ENCODE data around the gene ST6GALNAC6.
"Not testable (repeated sequence)": the region's sequence is repeated elsewhere in the genome, so short reads cannot be mapped to it uniquely, and the experiment has no call there.

Gene ST6GALNAC6

DNA sequence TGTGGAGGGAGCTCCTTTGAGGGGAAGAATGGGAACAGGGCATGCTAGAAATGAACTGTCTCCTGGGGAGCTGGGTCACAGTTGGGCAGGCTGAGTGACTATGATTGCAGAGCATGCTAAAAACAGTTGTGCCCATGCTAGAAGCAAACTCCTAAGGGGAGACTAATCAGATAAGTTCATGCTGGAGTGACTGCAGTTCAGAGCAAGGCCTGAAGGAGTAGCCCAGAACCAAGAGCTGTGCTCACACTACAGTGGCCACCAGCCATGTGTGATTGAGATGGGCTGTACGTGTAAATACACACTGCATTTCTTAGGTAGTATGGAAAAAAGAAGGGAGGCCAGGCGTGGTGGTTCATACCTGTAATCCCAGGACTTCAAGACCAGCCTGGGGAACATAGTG, 11.6 kb downstream of the ST6GALNAC6 start:
- DNase-seq: no peak

DNA sequence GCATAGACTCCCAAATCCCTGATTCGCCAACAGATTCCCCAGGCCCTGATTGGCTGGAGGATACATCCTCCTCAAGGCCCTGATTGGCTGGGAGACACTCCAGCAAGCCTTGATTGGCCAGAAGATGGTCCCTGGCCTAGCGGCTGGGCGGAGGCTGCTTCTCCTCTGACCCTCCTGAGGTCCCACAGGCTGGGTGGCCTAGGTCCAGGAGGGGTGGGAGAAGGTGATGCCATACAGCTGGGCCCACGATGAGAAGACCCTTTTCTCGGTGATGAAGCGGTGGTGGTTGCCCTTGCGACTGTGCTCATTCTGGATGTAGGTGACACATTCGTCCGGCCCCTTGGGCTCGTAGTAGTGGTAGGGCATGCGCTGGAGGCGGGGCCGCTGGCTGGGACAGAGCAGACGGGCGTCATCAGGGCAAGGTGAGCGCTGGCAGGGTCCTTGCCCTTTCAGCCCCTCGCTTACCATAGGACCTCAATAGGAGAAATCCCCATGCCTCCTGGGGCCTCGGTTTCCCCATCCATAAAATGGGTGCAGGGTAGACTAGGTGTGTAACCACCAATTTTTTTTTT, 12.9 kb downstream of the ST6GALNAC6 start:
- no peak for DNase-seq

DNA sequence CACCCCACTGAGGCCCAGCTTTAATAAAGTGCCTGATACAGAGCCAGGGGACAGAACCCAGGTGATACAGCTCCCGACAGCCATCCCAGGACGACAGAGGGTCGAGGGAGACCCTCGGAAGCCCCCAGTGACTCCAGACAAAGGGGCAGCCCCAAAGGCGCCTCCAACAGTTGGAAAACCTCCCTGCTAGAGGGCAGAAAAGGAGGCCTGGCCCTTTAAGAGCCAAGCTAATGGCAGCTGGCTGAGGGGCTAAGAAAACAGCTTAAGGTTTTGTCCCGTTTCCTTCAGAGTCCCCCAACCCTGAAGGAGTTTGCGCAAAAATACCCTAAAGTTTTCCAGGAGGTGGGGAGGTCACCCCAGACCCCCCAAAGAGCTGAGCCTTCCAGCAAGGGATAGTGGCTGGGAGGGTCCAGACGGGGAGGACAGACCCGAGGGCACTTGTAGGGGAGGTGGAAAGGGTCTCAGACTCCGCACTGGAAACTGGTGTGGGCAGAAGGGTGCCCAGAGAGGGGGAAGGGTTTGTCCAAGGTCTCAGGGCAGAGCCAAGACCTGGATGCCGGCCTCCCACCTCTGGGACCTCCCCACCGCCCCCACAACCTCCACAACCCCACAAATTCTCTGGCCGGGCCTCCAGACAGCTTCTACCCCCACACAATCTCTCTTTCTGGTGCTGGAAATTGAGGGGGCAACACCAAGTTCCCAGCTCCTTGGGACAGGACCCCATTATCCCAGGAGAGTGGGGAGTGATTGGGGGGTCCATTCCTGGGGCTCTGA, 13.7 kb downstream of the ST6GALNAC6 start:
- DNase-seq: no peak

DNA sequence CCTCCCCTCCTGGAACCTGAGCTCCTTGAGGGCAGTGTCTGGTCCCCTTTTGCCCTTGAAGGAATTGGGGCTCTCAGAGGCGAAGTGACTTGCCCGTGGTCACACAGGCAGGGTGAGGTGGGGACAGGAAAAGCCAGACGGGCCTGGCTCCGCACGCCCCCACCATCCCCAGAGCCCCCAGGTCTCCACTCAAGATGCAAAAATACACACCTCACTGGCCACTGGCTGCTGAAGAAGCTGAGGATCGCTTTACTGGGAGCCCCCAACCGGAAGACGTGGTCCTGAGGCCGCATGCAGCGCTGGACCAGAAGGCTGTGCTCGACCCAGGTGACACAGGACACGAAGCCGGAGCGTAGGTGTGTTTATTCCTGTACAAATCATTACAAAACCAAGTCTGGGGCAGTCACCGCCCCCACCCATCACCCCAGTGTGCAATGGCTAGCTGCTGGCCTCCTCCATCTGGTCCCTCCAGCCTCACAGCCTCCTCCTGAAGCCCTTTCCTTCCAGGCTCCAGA, 14.4 kb downstream of the ST6GALNAC6 start:
- no peak for DNase-seq

DNA sequence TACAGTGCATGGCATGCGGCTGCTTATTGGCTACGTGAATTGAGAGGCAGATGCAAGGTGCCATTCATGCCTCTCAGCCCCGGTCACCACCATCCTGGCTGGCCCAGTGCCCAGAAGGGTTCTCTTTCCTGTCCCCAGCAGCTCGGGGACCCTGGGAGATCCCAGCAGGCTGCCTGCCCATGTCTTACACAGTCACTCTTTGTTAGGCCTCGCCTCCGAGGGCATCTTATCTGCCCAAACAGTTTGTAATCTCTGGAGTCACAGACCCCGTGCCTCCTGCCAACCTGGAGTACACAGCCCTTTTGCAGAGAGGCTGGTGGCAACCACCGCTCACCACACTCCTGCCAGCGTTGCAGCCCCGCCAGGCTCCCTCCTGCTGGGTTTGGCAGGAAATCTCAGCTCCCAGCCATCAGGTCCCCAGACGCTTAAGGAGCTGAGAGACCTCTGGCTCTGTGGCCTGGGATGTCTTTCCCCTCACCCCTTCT, 14.9 kb downstream of the ST6GALNAC6 start:
- no peak for DNase-seq

DNA sequence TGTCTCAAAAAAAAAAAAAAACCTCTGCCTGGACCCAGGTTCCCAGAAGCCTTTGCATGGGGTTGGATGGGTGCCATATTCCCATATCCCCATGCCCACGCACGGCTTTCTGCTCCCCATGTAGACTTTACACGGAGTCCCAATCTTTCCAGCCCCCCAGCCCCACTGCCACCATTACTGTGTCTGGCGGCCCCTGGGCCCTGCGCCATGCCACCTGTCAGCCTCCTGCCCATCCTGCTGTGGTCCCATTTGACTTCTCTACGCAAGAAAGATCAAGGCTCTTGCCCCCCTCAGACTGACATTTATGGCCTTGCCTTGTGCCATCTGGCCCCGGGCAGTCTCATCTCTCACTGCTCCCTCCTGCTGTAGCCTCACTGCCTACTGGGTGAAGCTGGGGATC, 15.4 kb downstream of the ST6GALNAC6 start:
- no peak for DNase-seq

DNA sequence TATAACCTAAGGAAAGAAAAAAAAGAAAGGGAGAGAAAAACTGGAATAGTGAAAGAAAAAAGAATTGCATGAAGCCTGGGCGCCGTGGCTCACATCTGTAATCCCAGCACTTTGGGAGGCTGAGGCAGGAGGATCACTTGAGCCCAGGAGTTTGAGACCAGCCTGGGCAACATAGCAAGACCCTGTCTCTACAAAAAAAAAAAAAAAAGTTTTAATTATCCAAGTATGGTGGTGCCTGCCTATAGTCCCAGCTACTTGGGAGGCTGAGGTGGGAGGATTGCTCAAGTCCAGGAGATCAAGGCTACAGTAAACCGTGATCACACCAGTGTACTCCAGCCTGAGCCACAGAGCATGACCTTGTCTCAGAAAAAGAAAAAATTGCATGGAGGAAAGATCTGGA, 17.7 kb downstream of the ST6GALNAC6 start:
- DNase-seq: not testable (repeated sequence)

DNA sequence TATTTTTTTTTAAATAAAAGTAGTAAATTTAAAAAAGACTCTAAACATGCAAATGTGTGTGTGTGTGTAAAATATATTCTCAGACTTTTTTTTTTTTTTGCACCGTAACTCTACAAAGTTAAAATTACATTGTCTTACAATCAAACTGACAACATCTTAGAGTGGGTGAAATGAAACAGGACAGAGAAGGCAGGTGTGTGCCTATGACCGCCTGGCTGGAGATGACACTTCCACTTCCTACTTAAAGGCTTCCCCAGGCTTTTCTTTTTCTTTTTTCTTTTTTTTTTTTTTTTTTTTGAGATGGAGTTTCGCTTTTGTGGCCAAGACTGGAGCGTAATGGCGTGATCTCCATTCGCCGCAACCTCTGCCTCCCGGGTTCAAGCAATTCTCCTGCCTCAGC, 19.3 kb downstream of the ST6GALNAC6 start:
- DNase-seq: no peak

DNA sequence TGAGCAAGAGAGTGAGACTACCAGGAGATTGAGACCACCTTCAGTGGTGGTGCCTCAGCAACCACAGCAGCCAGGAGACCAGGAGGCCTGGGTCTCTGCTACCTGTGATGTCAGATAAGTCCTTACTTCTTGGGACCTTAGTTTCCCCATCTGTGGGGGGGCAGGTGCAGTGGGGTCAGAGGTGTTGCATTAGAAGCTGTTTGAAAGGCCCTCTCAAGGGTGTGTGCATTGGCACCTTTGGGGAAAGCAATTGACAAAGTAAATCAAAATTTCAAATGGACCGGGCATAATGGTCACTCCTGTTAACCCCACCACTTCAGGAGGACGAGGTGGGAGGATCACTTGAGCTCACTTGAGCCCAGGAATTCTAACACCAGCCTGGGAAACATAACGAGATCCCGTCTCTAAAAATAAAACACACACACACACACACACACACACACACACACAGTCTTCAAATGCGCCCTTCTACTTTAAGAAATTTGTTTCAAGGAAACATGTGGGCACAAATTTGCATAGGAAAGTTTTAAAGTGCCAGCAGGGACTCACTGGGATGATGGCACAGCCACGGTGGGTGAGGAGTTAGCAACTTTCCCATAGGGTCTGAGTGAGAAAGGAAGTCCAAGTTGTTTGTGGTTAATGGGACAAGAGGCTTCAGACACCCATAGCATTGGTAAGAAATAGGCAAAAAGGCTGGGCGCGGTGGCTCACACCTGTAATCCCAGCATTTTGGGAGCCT, 20.6 kb downstream of the ST6GALNAC6 start:
- DNase-seq: no peak

DNA sequence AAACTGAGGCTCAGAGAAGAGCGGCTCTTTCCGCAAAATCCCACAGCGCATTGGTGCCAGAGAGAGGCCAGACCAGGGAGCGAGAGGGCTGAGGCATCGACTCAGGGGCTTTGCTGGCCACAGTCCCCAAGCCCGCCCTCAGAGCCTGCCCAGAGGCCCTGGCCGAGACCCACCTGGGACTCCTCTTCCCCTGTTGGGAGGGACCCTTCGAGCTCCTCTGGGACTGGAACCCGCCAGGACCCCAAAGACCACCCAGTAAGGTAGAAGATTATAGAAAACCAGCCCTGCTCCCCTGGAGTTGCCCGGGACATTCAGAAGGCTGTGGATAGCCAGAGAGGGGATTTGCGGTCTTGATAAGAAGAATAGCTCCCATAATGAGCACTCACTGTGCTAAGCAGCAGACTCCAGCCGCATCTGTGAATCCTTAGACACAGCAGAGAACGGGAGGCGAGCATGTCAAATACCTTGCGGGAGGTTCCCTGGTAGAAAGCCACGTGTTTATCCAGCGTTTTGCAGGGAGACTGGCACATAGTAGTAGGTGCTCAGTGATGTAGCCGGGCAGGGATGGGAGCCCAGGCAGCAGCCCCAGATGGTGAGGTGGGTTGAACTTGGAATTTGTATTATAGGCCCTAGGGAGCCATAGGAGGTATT, 21.3 kb downstream of the ST6GALNAC6 start:
- DNase-seq: no peak

DNA sequence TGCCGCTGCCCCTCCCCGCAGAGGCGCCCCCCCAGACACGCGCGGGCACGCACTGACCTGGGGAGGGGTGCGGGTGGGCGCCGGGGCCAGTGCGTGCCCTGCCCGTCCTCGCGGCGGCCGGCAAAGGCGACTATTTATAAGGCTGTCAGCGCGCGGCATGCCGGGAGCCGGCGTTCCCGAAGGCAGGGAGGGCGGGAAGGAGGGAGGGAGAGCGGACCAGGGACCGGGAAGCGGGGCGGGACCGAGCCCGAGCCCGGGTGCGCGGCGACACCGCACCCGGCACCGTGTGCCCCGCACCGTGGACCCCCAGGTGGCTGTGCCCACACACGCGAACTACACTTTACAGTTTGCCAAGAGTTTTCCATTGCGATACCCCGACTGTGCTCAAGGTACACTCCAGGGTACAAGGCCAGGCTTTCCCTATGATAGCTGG, 21.8 kb downstream of the ST6GALNAC6 start, which contains the start of gene AK1:
AK1 (minus strand) TSS at position 110 of the 433 bp plus-strand sequence. CDS start 3,058 bp downstream, outside the sequence.
- DNase-seq: no peak

DNA sequence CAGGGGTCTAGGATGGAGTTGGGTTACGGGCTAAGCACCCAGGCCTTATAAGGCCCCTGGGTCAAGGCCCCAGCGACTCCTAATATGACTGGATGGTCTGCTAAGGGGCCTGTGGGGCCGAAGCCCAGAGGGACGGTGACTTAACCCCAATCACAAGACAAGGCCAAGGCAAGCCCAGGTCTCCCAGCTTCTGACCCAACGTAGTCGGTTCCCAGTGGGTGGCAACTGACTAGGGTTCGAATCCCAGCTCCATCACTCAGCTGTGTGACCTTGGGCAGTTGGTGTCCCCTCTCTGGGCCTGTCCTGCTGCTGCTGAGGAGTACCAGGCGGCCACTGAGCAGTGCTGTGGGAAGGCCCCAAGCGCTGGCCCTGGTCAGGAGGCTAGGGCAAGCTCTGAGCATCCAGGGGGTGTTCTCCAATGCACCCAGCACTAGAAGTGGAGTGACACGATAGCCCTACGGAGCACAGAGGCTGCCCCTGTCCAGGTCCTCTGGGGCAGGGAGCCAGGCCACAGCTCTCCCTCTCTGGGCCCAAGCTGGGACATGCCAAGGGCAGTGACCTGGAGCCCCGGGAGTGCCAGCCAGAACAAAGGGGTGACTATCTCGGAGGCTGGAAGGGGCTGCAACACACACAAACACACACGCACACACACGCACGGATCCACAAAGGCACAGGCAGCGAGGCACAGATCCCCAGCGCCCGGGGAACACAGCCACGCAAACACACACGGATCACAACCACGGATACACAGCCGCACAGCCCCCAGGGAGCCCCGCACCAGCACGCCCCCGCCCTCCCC, 22.4 kb downstream of the ST6GALNAC6 start:
- DNase-seq: no peak

DNA sequence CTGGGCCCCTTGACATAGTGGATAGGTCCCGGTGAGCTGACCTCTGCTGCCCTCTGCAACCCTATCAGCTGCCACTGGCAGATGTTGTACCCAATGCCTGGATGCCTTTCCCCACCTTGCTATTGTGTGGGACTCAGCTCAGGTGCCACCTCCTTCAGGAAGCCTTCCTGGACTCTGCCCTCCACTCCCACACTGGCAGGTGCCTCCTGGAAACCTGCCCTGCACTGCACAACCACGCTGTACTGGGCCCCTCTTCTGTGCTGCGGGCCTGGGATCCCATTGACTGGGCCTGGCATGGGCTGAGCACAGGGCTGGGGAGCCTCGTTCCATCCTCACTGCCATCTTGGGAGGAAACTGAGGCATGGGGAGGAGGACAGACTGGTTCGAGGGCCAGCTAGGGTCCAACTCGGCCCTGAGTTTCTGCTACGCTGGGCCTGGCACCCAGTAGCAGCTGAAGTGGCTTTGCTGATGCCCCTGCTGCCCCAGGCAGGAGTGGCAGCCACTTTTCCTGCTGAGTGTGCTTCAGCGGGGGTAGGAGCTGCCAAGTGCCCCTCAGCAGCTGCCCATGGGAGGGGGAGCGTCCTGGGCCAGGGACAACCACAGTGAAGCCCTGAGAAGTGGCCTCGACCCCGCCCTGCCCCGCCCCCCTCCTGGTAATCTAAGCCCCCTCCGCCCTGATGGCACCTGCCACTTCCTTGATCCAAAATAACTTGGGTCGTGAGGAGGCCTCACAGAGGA, 23.2 kb downstream of the ST6GALNAC6 start:
- no peak for DNase-seq

DNA sequence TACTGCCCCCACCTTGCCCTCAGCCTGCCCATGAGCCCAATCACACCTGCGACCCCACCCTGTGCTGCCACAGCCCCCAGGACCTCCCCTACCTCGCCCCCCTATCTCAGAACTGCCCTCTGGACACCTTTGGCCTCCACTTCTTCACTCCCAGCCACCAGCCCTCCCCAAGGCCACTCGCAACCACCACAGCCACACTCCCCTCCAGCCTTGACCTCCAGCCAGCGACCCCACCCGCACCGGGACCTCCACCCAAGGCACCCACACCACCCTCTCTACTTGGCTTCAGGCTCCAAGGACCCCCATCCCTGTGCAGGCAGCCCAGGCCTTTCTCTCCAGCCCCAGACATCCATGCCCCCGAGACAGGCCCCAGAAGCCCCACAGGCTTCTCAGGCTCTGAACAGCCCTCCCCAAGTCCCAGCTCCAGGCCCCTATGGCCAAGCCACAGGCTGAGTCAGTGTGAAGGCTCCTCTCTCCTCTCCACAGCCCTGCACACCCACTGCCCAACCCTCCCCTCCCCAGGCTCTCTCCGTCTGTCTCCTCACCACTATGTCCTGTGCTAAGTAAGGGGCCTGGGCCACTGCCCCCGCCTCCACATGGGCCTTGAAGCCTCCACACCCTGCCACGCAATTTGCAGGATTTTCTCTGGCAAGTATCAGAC, 24.0 kb downstream of the ST6GALNAC6 start:
- DNase-seq: no peak

DNA sequence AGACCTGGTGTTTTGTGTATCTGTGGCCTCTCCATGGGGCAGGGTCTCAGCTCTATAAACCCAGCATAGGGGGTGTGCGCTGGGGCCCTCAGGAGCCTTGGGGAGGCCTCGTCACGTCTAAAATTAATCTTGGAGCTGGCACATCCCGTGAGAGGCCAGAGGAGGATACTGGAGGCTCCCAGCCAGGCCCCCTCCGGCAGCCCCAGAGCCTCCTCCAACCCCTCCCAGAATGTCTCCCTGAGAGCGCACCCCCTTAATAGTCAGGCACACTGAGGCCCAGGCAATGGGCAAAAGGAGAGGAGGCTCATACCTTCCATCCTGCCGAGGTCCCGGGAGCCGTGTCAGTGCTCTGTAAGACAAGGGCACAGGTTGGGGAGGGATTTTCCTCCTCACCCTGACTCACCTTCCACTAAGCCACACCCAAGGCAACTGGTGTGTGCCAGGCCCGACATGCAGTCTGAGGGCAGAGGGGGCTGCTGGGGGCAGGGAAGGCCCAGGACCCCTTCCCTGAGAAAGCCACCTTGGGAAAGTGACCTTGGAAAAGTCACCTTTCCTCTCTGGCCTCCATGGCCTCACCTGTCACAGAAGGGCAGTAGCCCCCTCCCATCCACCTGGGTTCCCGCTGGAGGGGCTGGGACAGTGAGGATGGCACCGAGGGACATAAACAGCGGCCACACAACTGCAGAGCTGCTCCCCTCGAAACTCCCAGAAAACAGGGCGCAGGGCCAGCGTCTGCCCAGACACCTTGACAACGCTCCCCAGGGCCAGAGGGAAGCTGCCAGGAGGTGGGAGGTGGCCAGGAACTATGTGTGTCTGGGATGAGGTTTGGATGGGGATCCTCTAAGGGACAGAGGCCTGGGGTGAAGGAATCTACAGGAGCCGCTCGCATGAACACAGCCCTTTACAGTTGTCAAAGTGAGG, 24.8 kb downstream of the ST6GALNAC6 start:
- no peak for DNase-seq

DNA sequence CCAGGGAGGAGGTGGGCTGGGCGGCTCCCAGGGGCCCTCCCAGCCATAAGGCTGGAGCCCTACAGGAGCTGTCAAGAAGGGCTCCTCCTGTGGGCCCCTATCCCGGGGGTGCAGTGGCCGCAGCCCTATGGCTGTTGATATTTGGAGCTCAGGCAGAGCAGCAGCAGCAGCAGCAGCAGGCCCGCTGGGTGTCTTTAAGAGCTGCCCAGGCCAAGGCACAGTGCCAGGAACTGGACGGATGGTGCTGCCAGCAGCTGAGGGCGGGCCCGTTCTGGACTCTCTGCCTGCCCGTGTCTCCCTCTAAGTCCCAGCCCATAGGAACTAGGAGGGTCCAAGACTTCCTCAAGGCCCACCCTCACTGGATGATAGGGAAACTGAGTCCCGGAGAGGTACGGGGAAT, 25.5 kb downstream of the ST6GALNAC6 start:
- DNase-seq: no peak

DNA sequence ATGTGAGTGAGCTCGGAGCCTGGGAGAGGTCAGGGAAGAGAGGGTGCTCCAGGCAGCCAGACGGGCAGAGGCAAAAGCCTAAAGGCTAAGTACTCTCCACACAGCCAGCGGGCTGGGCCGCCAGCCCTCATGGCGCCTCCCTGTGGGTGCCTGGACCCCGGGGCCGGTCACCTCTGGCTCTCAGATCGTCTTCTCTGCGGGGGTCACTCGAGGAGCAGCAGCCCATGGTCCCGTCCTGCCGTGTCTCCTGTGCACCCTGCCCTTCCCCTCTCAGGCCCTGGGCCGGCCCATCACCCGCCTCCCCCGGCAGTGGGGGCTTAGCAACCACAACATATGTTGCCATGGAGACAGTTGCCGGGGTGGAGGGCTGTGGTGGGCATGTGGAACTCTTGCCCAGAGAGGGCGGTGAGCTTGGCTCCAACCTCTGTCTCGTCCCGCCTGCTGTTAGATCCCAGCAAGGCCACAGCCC, 26.1 kb downstream of the ST6GALNAC6 start:
- no peak for DNase-seq

DNA sequence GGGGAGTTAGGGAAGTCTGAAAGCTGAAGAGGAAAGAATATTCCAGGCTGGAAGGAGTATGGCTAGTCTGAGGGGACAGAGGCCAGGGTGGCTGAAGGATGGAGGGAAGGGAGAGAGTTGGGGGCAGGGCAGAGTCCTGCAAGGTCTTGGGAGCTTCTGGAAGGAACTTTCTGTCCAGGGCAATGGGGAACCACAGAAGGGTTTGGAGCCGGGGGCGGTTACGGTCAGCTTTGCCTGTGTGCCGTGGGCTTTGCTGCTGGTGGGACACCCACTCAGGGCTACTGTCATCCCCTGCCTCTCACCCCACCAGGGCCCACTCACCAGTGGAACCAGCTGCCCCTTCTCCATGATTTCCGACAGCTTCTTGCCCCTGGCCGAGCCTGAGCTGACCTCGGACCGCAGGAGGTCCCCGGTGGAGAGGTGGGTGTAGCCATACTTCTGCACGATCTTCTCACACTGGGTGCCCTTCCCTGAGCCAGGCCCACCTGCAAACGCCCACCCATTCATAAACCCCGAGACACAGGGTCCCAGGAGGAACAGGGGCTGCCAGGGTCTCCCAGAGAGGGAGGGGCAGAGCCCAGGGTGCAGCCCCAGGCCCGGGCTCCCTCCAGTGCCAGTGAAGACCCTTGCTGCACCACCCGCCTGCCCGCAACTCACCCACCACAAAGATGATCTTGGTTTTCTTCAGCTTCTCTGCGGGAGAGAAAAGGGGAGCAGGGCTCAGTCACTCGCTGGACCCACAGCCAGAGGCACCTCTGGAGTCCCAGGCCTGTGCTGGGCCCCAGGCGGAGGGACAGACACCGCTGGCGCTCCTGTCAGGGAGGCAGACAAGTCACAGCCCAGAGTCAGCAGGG, 26.8 kb downstream of the ST6GALNAC6 start:
- DNase-seq: no peak

DNA sequence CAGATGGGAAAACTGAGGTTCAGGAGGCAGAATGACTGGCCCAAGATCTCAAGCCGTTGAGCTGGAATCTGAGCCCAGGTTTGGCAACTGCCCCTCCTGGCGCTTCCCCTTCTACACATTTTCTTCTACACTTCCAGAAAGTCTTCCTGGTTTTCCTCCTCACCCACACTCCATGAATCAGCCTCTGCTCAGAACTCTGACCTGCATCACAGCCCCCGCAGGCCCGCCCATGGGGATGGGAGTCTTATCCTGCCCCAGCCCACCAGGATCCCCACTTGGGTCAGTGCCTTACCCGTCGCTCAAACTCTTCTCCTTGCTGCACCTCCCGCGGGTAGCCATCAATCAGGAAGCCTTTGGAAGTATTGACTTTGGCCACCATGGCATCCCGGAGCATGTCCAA, 27.9 kb downstream of the ST6GALNAC6 start:
- no peak for DNase-seq
